Liver (tissue), 3 donors: ENCODE data around the gene CADM2.

Experiments
- GABPA ChIP-seq, 2 donors: IDR thresholded peaks in 1 of 2; conservative IDR thresholded peaks in 1 of 2; 2 replicates each; pipeline ENCODE4 v1.6.1; 2016; ENCODE audit warnings: antibody characterized with exemption in 2 of 2, mild to moderate bottlenecking in 1 of 2, moderate library complexity in 1 of 2
- RAD21 ChIP-seq, 2 donors: IDR thresholded peaks; 2 replicates each; pipeline ENCODE4 v1.6.1; 2016; ENCODE audit warnings: antibody characterized with exemption in 2 of 2, mild to moderate bottlenecking in 2 of 2
- SP1 ChIP-seq: IDR thresholded peaks from 2 replicates; pipeline ENCODE4 v1.6.1; 2018; ENCODE audit warnings: antibody characterized with exemption, mild to moderate bottlenecking
- YY1 ChIP-seq: IDR thresholded peaks from 2 replicates; pipeline ENCODE4 v1.6.1; 2016; ENCODE audit warnings: antibody characterized with exemption, mild to moderate bottlenecking
- TF ChIP-seq, protein P1 (sequence below): fragments of 150-350 bp; IDR thresholded peaks from 2 replicates; pipeline ENCODE4 v1.5.1; 2017; ENCODE audit warnings: improper control_type of control experiment, low read depth, low read length; ENCODE audit not compliant: missing input control
- TF ChIP-seq, protein P2 (sequence below): IDR thresholded peaks from 2 replicates; pipeline ENCODE4 v1.6.1; 2016; ENCODE audit warnings: antibody characterized with exemption
- TF ChIP-seq, protein P3 (sequence below): IDR thresholded peaks from 2 replicates; pipeline ENCODE4 v1.6.1; 2016; ENCODE audit warnings: antibody characterized with exemption, mild to moderate bottlenecking
- TF ChIP-seq, protein P4 (sequence below): IDR thresholded peaks from 2 replicates; pipeline ENCODE4 v1.6.1; 2016; ENCODE audit warnings: antibody characterized with exemption
- donor health status: healthy.
- donor health status: healthy.

DNA sequence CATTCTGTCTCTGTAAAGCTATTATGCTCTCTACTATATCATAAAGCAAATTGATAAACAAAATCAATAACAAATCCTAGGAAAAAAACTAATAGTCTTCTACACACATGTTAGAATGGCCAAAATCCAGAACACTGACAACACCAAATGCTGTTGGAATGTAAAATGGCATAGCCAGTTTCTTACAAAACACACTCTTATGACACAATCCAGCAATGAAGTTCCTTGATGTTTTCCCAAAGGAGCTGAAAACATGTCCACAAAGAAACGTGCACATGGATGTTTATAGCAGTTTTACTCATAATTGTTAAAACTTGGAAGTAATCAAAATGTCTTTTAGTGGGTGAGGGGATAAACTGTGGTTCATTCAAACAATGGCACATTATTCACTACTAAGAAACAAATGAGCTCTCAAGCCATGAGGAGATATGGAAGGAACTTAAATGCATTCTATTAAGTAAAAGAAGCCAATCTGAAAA is 32.7 kb downstream of the CADM2 start:
- TF ChIP-seq, protein P1, sequence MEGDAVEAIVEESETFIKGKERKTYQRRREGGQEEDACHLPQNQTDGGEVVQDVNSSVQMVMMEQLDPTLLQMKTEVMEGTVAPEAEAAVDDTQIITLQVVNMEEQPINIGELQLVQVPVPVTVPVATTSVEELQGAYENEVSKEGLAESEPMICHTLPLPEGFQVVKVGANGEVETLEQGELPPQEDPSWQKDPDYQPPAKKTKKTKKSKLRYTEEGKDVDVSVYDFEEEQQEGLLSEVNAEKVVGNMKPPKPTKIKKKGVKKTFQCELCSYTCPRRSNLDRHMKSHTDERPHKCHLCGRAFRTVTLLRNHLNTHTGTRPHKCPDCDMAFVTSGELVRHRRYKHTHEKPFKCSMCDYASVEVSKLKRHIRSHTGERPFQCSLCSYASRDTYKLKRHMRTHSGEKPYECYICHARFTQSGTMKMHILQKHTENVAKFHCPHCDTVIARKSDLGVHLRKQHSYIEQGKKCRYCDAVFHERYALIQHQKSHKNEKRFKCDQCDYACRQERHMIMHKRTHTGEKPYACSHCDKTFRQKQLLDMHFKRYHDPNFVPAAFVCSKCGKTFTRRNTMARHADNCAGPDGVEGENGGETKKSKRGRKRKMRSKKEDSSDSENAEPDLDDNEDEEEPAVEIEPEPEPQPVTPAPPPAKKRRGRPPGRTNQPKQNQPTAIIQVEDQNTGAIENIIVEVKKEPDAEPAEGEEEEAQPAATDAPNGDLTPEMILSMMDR = no peak
- TF ChIP-seq RAD21 (IDR thresholded peaks at IDR 0.05) (no peak), GABPA (IDR thresholded peaks at IDR 0.05 in 1 of 2, conservative IDR thresholded peaks at IDR 0.05 in 1 of 2) (no peak), YY1 (no peak), SP1 (no peak)
- TF ChIP-seq, protein P2, sequence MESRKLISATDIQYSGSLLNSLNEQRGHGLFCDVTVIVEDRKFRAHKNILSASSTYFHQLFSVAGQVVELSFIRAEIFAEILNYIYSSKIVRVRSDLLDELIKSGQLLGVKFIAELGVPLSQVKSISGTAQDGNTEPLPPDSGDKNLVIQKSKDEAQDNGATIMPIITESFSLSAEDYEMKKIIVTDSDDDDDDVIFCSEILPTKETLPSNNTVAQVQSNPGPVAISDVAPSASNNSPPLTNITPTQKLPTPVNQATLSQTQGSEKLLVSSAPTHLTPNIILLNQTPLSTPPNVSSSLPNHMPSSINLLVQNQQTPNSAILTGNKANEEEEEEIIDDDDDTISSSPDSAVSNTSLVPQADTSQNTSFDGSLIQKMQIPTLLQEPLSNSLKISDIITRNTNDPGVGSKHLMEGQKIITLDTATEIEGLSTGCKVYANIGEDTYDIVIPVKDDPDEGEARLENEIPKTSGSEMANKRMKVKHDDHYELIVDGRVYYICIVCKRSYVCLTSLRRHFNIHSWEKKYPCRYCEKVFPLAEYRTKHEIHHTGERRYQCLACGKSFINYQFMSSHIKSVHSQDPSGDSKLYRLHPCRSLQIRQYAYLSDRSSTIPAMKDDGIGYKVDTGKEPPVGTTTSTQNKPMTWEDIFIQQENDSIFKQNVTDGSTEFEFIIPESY = no peak
- TF ChIP-seq, protein P3, sequence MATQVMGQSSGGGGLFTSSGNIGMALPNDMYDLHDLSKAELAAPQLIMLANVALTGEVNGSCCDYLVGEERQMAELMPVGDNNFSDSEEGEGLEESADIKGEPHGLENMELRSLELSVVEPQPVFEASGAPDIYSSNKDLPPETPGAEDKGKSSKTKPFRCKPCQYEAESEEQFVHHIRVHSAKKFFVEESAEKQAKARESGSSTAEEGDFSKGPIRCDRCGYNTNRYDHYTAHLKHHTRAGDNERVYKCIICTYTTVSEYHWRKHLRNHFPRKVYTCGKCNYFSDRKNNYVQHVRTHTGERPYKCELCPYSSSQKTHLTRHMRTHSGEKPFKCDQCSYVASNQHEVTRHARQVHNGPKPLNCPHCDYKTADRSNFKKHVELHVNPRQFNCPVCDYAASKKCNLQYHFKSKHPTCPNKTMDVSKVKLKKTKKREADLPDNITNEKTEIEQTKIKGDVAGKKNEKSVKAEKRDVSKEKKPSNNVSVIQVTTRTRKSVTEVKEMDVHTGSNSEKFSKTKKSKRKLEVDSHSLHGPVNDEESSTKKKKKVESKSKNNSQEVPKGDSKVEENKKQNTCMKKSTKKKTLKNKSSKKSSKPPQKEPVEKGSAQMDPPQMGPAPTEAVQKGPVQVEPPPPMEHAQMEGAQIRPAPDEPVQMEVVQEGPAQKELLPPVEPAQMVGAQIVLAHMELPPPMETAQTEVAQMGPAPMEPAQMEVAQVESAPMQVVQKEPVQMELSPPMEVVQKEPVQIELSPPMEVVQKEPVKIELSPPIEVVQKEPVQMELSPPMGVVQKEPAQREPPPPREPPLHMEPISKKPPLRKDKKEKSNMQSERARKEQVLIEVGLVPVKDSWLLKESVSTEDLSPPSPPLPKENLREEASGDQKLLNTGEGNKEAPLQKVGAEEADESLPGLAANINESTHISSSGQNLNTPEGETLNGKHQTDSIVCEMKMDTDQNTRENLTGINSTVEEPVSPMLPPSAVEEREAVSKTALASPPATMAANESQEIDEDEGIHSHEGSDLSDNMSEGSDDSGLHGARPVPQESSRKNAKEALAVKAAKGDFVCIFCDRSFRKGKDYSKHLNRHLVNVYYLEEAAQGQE = no peak
- TF ChIP-seq, protein P4, sequence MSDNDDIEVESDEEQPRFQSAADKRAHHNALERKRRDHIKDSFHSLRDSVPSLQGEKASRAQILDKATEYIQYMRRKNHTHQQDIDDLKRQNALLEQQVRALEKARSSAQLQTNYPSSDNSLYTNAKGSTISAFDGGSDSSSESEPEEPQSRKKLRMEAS = no peak
